ENCODE data around the gene NCAM1.
"Not testable (repeated sequence)": the region's sequence is repeated elsewhere in the genome, so short reads cannot be mapped to it uniquely, and the experiment has no call there.

The NCAM1 gene

DNA sequence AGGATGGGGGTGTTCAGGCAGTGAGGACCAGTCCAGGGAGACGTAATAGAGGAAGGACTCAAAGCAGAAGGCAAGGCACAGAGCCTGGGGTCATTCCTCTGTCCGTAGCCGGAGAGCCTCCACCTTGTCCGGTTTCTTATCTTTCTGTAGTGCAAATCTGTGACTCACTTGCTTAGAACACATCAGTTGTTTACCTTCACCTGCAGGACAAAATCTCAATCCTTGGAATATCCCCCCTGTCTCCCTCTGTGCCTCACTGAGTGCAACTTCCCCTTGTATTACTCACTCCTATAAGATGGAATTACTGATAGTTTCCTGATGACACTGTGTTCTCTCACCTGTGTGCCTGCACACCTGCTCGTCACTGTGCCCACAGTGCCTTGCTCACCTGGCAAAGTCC lies 332.7 kb downstream of the NCAM1 start:
- H3K27me3 ChIP-seq, result no peaks in the 10 kb centered on the region
- no peak for DNase-seq
- H3K36me3 ChIP-seq, result no peaks in the 10 kb centered on the region
- no peaks in the 10 kb centered on the region for H3K9me3 ChIP-seq
- no peaks in the 10 kb centered on the region for H3K4me1 ChIP-seq
- TF ChIP-seq, protein P1, sequence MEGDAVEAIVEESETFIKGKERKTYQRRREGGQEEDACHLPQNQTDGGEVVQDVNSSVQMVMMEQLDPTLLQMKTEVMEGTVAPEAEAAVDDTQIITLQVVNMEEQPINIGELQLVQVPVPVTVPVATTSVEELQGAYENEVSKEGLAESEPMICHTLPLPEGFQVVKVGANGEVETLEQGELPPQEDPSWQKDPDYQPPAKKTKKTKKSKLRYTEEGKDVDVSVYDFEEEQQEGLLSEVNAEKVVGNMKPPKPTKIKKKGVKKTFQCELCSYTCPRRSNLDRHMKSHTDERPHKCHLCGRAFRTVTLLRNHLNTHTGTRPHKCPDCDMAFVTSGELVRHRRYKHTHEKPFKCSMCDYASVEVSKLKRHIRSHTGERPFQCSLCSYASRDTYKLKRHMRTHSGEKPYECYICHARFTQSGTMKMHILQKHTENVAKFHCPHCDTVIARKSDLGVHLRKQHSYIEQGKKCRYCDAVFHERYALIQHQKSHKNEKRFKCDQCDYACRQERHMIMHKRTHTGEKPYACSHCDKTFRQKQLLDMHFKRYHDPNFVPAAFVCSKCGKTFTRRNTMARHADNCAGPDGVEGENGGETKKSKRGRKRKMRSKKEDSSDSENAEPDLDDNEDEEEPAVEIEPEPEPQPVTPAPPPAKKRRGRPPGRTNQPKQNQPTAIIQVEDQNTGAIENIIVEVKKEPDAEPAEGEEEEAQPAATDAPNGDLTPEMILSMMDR (IDR thresholded peaks at IDR 0.05; ENCODE audit: low read depth, low read length), result no peak
- H3K4me3 ChIP-seq (ENCODE audit: low read depth, low read length), result no peak overlapping the region

DNA sequence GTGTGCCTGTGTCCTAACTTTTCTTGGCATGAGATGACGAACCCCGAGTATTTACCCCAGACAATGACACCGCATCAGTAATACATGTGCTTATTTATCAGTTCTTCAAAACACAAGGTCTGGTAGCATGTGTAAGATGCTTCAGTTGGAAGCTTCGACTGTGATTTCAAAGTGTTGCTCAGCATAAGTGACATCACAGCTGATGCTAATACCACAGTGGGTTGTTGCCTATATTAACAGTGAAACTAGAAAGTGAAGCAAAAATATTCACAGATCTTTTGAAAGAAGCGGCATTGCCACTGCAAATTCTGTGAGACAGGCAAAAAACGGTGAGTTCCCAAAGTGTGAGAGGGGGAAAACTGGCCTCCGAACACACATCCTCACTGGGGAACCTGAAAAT lies 334.8 kb downstream of the NCAM1 start:
- peaks cover 4% of the 10 kb centered on the region for H3K27me3 ChIP-seq
- no peaks in the 10 kb centered on the region for H3K9me3 ChIP-seq
- TF ChIP-seq, protein P1 (IDR thresholded peaks at IDR 0.05; ENCODE audit: low read depth, low read length), result no peak
- DNase-seq, result no peak
- no peaks in the 10 kb centered on the region for H3K4me1 ChIP-seq
- H3K36me3 ChIP-seq, result no peaks in the 10 kb centered on the region
- no peak overlapping the region for H3K4me3 ChIP-seq (ENCODE audit: low read depth, low read length)

DNA sequence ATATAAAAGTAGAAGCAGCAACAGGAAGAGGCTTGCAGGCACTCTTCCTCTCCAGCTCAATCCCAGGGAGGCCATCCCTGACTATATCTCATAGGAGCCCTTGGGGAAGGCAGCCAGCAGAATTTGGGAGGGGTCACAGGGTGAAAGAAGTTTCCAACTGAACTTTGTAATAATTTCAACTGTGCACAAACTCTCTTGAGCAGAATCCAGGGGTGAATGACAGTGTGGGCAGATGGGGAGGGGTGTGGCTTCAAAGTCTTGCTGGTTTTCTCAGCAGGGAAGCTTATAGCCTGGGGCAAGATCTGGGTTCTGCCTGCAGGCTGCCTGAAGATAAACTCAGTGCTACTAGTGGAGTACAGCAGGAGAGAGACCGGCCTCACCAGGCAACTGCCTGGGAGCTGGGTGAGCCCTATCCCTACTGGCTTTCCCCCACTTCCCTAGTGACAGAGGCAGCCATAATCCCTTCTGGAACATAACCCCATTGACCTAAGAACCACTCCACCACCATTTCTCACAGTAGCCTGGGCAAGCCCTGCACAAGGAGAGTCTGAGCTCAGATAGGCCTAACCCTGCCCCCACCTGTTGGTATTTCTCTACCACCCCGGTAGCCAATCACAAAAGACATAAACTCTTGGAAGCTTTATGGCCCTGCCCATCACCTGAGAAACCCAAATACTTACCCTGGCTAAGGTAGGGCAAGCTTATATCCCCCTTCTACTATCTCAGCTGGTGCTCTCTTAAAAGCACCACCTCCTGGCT lies 335.4 kb downstream of the NCAM1 start:
- no peaks in the 10 kb centered on the region for H3K9me3 ChIP-seq
- DNase-seq, result peak; percentile 18
- no peaks in the 10 kb centered on the region for H3K36me3 ChIP-seq
- no peaks in the 10 kb centered on the region for H3K4me1 ChIP-seq
- no peak overlapping the region for H3K4me3 ChIP-seq (ENCODE audit: low read depth, low read length)
- TF ChIP-seq, protein P1 (IDR thresholded peaks at IDR 0.05; ENCODE audit: low read depth, low read length), result no peak
- H3K27me3 ChIP-seq, result peaks cover 4% of the 10 kb centered on the region

DNA sequence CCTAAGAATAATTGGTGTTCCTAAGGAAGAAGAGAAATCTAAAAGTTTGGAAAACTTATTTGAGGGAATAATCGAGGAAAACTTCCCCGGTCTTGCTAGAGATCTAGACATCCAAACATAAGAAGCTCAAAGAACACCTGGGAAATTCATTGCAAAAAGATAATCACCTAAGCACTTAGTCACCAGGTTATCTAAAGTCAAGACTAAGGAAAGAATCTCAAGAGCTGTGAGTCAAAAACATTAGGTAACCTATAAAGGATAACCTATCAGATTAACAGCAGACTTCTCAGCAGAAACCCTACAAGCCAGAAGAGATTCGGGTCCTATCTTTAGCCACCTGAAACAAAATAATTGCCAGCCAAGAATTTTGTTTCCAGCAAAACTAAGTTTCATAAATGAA lies 337.3 kb downstream of the NCAM1 start:
- H3K9me3 ChIP-seq; H3K36me3 ChIP-seq; DNase-seq; H3K4me1 ChIP-seq; H3K4me3 ChIP-seq (ENCODE audit: low read depth, low read length); H3K27me3 ChIP-seq: not testable (repeated sequence)

DNA sequence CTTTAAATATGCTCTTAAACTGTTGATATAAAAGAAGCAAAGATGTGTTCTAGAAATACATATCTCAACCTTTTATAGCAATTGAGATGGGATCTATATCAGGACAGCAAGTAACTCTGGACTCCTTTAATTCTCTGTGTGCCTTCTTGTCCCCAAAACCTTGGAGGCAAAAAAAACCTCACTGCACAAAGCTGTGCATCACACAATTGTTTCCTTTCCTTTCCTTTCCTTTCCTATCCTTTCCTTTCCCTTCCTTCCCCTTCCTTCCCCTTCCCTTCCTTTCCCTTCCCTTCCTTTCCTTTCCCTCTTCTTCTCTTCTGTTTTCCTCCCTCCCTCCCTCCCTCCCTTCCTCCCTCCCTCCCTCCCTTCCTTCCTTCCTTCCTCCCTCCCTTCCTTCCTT lies 343.7 kb downstream of the NCAM1 start:
- Histone ChIP-seq H3K9me3 (no peaks in the 10 kb centered on the region), H3K4me3 (ENCODE audit: low read depth, low read length) (no peak overlapping the region), H3K27me3 (peaks cover 4% of the 10 kb centered on the region), H3K36me3 (no peaks in the 10 kb centered on the region), H3K4me1 (no peaks in the 10 kb centered on the region)
- TF ChIP-seq, protein P1 (IDR thresholded peaks at IDR 0.05; ENCODE audit: low read depth, low read length), result no peak
- DNase-seq, result no peak

DNA sequence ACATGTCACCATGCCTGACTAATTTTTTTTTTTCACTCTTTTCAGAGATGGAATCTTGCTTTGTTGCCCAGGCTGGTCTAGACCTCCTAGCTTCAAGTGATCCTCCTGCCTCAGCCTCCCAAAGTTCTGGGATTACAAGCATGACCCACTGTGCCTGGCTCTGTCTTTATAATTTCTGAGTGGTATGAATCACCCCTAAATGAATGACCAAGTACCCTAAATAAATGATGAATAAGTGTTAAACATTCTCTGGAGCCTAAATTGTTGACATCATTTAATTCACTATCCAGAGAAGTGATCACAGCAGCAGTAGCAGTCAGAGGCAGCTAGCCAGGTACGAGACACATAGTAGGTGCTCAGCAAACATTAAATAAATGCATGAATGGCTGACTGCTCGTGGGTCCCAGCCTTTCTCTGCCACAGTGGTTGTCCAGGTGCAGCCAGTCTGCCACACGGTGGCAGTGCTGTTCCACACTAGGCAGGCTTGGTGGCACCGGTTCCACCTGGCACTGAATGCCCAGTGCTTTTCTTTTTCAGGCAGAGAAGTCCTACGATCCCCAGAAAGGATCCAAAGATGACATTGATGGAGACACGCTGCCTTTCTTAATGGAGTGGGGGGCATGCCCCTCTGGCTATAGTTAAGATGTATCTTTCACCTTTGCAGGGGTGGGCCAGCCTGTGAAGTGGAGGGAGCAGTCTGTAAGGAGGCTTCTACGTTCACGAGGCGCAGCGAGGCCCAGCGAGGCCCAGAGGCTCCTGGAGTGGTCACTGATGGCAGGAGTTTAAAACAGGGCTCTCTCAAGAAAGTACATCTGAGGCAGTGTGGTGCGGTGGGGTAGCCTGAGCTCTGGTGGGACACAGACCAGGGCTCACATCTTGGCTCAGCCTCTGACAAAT lies 344.5 kb downstream of the NCAM1 start:
- peak; percentile 90 for DNase-seq
- no peak overlapping the region for H3K4me3 ChIP-seq (ENCODE audit: low read depth, low read length)
- H3K27me3 ChIP-seq, result peaks cover 1% of the 10 kb centered on the region
- H3K36me3 ChIP-seq, result no peaks in the 10 kb centered on the region
- TF ChIP-seq, protein P1 (IDR thresholded peaks at IDR 0.05; ENCODE audit: low read depth, low read length), result peak; percentile 99
- H3K4me1 ChIP-seq, result no peaks in the 10 kb centered on the region
- no peaks in the 10 kb centered on the region for H3K9me3 ChIP-seq

All from BE2C (cell line).